GM12891 (cell line): ENCODE results near the gene DIP2B.

Experiments used
- DNase-seq: peaks from one replicate; pipeline ENCODE4 v3.0.0; 2011; ENCODE audit warnings: low spot score; ENCODE audit not compliant: insufficient read length
- FAIRE-seq: peaks from 2 replicates; lab custom pipeline; 2011; peaks lifted over from hg19 to GRCh38; lab: Jason Lieb, UNC
- PAX5 ChIP-seq: IDR thresholded peaks from 2 replicates; pipeline ENCODE4 v1.6.1; 2011; ENCODE audit warnings: low read length, moderate library complexity, mild to moderate bottlenecking; ENCODE audit not compliant: insufficient read depth, severe bottlenecking
- POLR2A ChIP-seq: IDR thresholded peaks from 2 replicates; pipeline ENCODE4 v1.6.1; 2011; ENCODE audit warnings: low read depth, low read length, control low read depth
- POLR2AphosphoS5 ChIP-seq: IDR thresholded peaks from 2 replicates; pipeline ENCODE4 v1.6.1; 2011; ENCODE audit warnings: low read depth, low read length, control low read depth
- POU2F2 ChIP-seq: IDR thresholded peaks from 2 replicates; pipeline ENCODE4 v1.6.1; 2011; ENCODE audit warnings: low read depth, mild to moderate bottlenecking, control low read depth, low read length, moderate library complexity
- SPI1 ChIP-seq: IDR thresholded peaks from 2 replicates; pipeline ENCODE4 v1.6.1; 2011; ENCODE audit warnings: low read depth, low read length, control low read depth
- TAF1 ChIP-seq: IDR thresholded peaks from 2 replicates; pipeline ENCODE4 v1.6.1; 2011; ENCODE audit warnings: low read depth, low read length, control low read depth

The DIP2B gene

GRCh38 chr12:50615145-50615906, 110.5 kb downstream of the DIP2B start:
- no peak for TF ChIP-seq POU2F2
- no peak for TF ChIP-seq TAF1
- no peak for TF ChIP-seq POLR2AphosphoS5
- TF ChIP-seq PAX5, result no peak
- no peak for TF ChIP-seq POLR2A
- TF ChIP-seq SPI1, result no peak
- no peak for DNase-seq
- FAIRE-seq, result no peak

GRCh38 chr12:50615907-50616296, 111.1 kb downstream of the DIP2B start:
- no peak for TF ChIP-seq POLR2AphosphoS5
- TF ChIP-seq SPI1, result no peak
- FAIRE-seq, result no peak
- DNase-seq, result no peak

- DNase-seq (no peak), FAIRE-seq (no peak)
- TF ChIP-seq POLR2A, result no peak
- no peak for TF ChIP-seq POLR2AphosphoS5
- TF ChIP-seq SPI1, result no peak
- no peak for TF ChIP-seq TAF1
- no peak for TF ChIP-seq POU2F2
- no peak for TF ChIP-seq PAX5
Measured at GRCh38 chr12:50617657-50618056, 112.9 kb downstream of the DIP2B start.

- FAIRE-seq (no peak), DNase-seq (no peak)
Measured at GRCh38 chr12:50618864-50619609, 114.3 kb downstream of the DIP2B start.

GRCh38 chr12:50619610-50619958, 114.8 kb downstream of the DIP2B start:
- DNase-seq, result no peak
- no peak for FAIRE-seq
- TF ChIP-seq PAX5 (no peak), POLR2AphosphoS5 (no peak), POU2F2 (no peak), SPI1 (no peak), POLR2A (no peak), TAF1 (no peak)

More at GRCh38 chr12:50618864-50619609, 114.3 kb downstream of the DIP2B start:
- no peak for TF ChIP-seq PAX5
- TF ChIP-seq TAF1, result no peak
- TF ChIP-seq POU2F2, result no peak
- no peak for TF ChIP-seq SPI1

GRCh38 chr12:50620109-50620977, 115.6 kb downstream of the DIP2B start:
- DNase-seq, result no peak
- no peak for TF ChIP-seq PAX5
- FAIRE-seq, result no peak

GRCh38 chr12:50620978-50621360, 116.2 kb downstream of the DIP2B start:
- TF ChIP-seq PAX5 (no peak), POLR2A (no peak), SPI1 (no peak)
- DNase-seq (no peak), FAIRE-seq (no peak)

- FAIRE-seq (no peak), DNase-seq (no peak)
Measured at GRCh38 chr12:50621399-50622300, 116.9 kb downstream of the DIP2B start.

More at GRCh38 chr12:50621399-50622300, 116.9 kb downstream of the DIP2B start:
- no peak for TF ChIP-seq POLR2AphosphoS5
- no peak for TF ChIP-seq POLR2A
- TF ChIP-seq PAX5, result no peak
- no peak for TF ChIP-seq TAF1
- TF ChIP-seq SPI1, result no peak
- TF ChIP-seq POU2F2, result no peak
